HCT116 (cell line): ENCODE results near the gene NDUFS2. TPM values are rescaled to one million over a fixed set of nuclear protein-coding genes. Genes with fewer than 3 reads are reported as not detected.

Experiments used
- ATAC-seq: fragments of 200-7000 bp; cut with Tn5 transposase; 2 replicates; pipeline ENCODE4 v1.9.1; 2020; ENCODE audit warnings: mild to moderate bottlenecking, moderate library complexity
- BruUV-seq: library from RNA; stranded (reverse); fragments of 400-500 nt; replicated peaks from 2 replicates; lab custom pipeline; 2021; lab: Mats Ljungman, UMichigan
- CTCF ChIA-PET: fragments of 300-600 bp; sonication (Branson Sonifier 250); formaldehyde crosslinking; loops from one replicate; lab custom pipeline; 2021; ENCODE audit warnings: antibody characterized with exemption; lab: Charles Lee
- POLR2A ChIA-PET: fragments of 300-600, 350-600 bp; sonication (Branson Sonifier 250); formaldehyde crosslinking; loops from one replicate; lab custom pipeline; 2021; ENCODE audit warnings: antibody characterized with exemption; lab: Charles Lee
- RAD21 ChIA-PET, 2 experiments: fragments of 300-600 bp; sonication (Branson Sonifier 250); formaldehyde crosslinking; loops; one replicate each; lab custom pipeline; 2023; ENCODE audit warnings: low total read pairs in 2 of 2; ENCODE audit not compliant: uncharacterized antibody in 2 of 2, unreplicated experiment in 2 of 2, low non-redundant PET in 1 of 2; lab: Charles Lee
- DNase-seq: peaks from one replicate; pipeline ENCODE4 v3.0.0-alpha.2; 2010; ENCODE audit warnings: low read depth, low spot score
- H2AFZ ChIP-seq: fragments of 200-600 bp; shearing (Covaris generic), sonication (generic); 2 replicates; pipeline ENCODE4 v1.6.1; 2017; ENCODE audit warnings: low read depth, mixed run types, mixed read lengths, antibody characterized with exemption, low read length; ENCODE audit not compliant: poor library complexity, severe bottlenecking
- H3K27ac ChIP-seq: 2 replicates; pipeline ENCODE4 v1.5.1; 2012; ENCODE audit warnings: low read depth, low read length
- H3K27me3 ChIP-seq: fragments of 200-600 bp; sonication (generic); 2 replicates; pipeline ENCODE4 v1.6.1; 2016; ENCODE audit warnings: mixed run types, low read length, mixed read lengths; ENCODE audit not compliant: insufficient read depth
- H3K36me3 ChIP-seq, 2 experiments: fragments of 200-500 bp in 1 of 2; fragments of 200-600 bp in 1 of 2; sonication (Bioruptor generic) in 1 of 2; sonication (generic) in 1 of 2; 2 replicates each; pipeline versions ENCODE4 v1.5.1 to v1.6.1; 2014 to 2016; ENCODE audit warnings: low read length in 2 of 2, inconsistent platforms in 1 of 2, mixed read lengths in 1 of 2, mixed run types in 1 of 2; ENCODE audit not compliant: insufficient read depth in 2 of 2, control insufficient read depth in 1 of 2
- H3K4me1 ChIP-seq, 2 experiments: fragments of 200-600 bp in 1 of 2; sonication (generic) in 1 of 2; 2 replicates each; pipeline versions ENCODE4 v1.5.1 to v1.6.1; 2012 to 2017; ENCODE audit warnings: low read length in 2 of 2, inconsistent platforms in 1 of 2, mild to moderate bottlenecking in 1 of 2, mixed read lengths in 1 of 2, mixed run types in 1 of 2, moderate library complexity in 1 of 2; ENCODE audit not compliant: insufficient read depth in 2 of 2, control insufficient read depth in 1 of 2
- H3K4me2 ChIP-seq: fragments of 200-600 bp; sonication (generic); 2 replicates; pipeline ENCODE4 v1.6.1; 2017; ENCODE audit warnings: mixed run types, low read length, mixed read lengths
- H3K4me3 ChIP-seq, 2 experiments: fragments of 200-600 bp in 1 of 2; sonication (generic) in 1 of 2; replicated peaks in 1 of 2; 2 replicates each; pipeline ENCODE4 v1.5.1; 2011 to 2016; ENCODE audit warnings: low read length in 2 of 2, control low read depth in 1 of 2, low read depth in 1 of 2, mild to moderate bottlenecking in 1 of 2, mixed read lengths in 1 of 2, mixed run types in 1 of 2
- H3K79me2 ChIP-seq: fragments of 200-600 bp; sonication (generic); 2 replicates; pipeline ENCODE4 v1.6.1; 2017; ENCODE audit warnings: mild to moderate bottlenecking, mixed run types, low read length, moderate library complexity, mixed read lengths; ENCODE audit not compliant: insufficient read depth
- H3K9ac ChIP-seq: fragments of 200-600 bp; sonication (generic); 2 replicates; pipeline ENCODE4 v1.6.1; 2016; ENCODE audit warnings: low read length, mixed read lengths
- H3K9me2 ChIP-seq: fragments of 200-600 bp; sonication (generic), shearing (Covaris generic); 2 replicates; pipeline ENCODE4 v1.6.1; 2017; ENCODE audit warnings: mixed run types, mild to moderate bottlenecking, moderate library complexity; ENCODE audit not compliant: insufficient read depth
- H3K9me3 ChIP-seq, 2 experiments: fragments of 200-500 bp in 1 of 2; fragments of 200-600 bp in 1 of 2; sonication (Bioruptor generic) in 1 of 2; sonication (generic) in 1 of 2; 2 replicates each; pipeline ENCODE4 v1.6.1; 2014 to 2017; ENCODE audit warnings: low read length in 2 of 2, mixed read lengths in 2 of 2, inconsistent platforms in 1 of 2, low read depth in 1 of 2, mild to moderate bottlenecking in 1 of 2, mixed run types in 1 of 2, moderate library complexity in 1 of 2; ENCODE audit not compliant: control insufficient read depth in 1 of 2, insufficient read depth in 1 of 2
- H4K20me1 ChIP-seq: fragments of 200-600 bp; sonication (generic), shearing (Covaris generic); 2 replicates; pipeline ENCODE4 v1.6.1; 2017; ENCODE audit warnings: mixed run types, mild to moderate bottlenecking, moderate library complexity; ENCODE audit not compliant: insufficient read depth
- EGR1 ChIP-seq: IDR thresholded peaks from 2 replicates; pipeline ENCODE4 v1.6.1; 2012; ENCODE audit warnings: low read depth
- POLR2AphosphoS5 ChIP-seq: IDR thresholded peaks from 2 replicates; pipeline ENCODE4 v1.6.1; 2011; ENCODE audit warnings: mild to moderate bottlenecking, low read depth, low read length, moderate library complexity
- ZNF274 ChIP-seq: fragments of 200-500 bp; sonication (Bioruptor generic); IDR thresholded peaks from 2 replicates; pipeline ENCODE4 v1.6.1; 2014; ENCODE audit warnings: mild to moderate bottlenecking, low read depth, low read length, inconsistent platforms
- intact Hi-C: fragments of 100-400 bp; cut with micrococcal nuclease; formaldehyde crosslinking; loops from 2 replicates; pipeline ENCODE4 v1.10.0; 2022
- total RNA-seq: library from RNA; stranded (reverse); gene quantifications from one replicate; pipeline ENCODE4 v1.2.1, GENCODE V29; 2021; ENCODE audit not compliant: unreplicated experiment

Gene NDUFS2
- total RNA-seq, 1 experiment from 2014 or later, result 82.7 TPM

GRCh38 chr1:161214369-161214768, 12.2 kb downstream of the NDUFS2 start:
- ATAC-seq, result no peak

GRCh38 chr1:161215076-161215475, 12.9 kb downstream of the NDUFS2 start, which contains the start of gene FCER1G:
FCER1G (plus strand) TSS chr1:161215295; CDS start chr1:161215322, 27 bp downstream.
- Histone ChIP-seq H3K9me3 (no peaks in the 10 kb centered on the region), H3K4me3 (no peak within 1 kb of the TSS), H3K4me1 (peaks cover 0 to under 1% of the 10 kb centered on the region in 2 experiments; a peak in 1 of 4 replicates), H3K9ac (no peak within 1 kb of the TSS), H2AFZ (no peak within 1 kb of the TSS), H3K79me2 (no peaks in the 10 kb centered on the region), H4K20me1 (no peaks in the 10 kb centered on the region), H3K9me2 (0 out of 2 replicates have a peak, but pooled peaks cover 3% of the 10 kb centered on the region), H3K4me2 (no peak within 1 kb of the TSS), H3K27me3 (no peaks in the 10 kb centered on the region), H3K36me3 (peaks cover 37 to 39% of the 10 kb centered on the region in 2 experiments), H3K27ac (no peak within 1 kb of the TSS)
- no TSS peak for BruUV-seq
- intact Hi-C loops, result no loop called here
- RAD21 ChIA-PET, result no interaction called here
- ATAC-seq (no peak), DNase-seq (no peak)
- no peak for TF ChIP-seq EGR1
- peak; percentile 29; the same call in 1 of the 2 replicates for TF ChIP-seq POLR2AphosphoS5
- CTCF ChIA-PET, result interaction anchor here (1.6 to 2.6 kb wide), 2 partner anchors 11 to 76 kb away, joined by 3 to 9 read pairs; partner anchors contain the start of gene TOMM40L
- POLR2A ChIA-PET, result interaction anchor here (2.2 kb wide), 1 partner anchor 11 kb away, joined by 8 read pairs; the partner anchor contains the start of gene TOMM40L

More at GRCh38 chr1:161214369-161214768, 12.2 kb downstream of the NDUFS2 start:
- Histone ChIP-seq H3K4me2 (no peak overlapping the region), H3K4me3 (no peak overlapping the region), H3K9me2 (no peaks in the 10 kb centered on the region), H3K27ac (no peak overlapping the region), H3K79me2 (no peaks in the 10 kb centered on the region), H3K4me1 (peaks cover 0 to 8% of the 10 kb centered on the region in 2 experiments; a peak in 2 of 4 replicates), H2AFZ (no peak overlapping the region), H3K9ac (no peak overlapping the region), H3K36me3 (peaks cover 40 to 42% of the 10 kb centered on the region in 2 experiments), H4K20me1 (no peaks in the 10 kb centered on the region), H3K9me3 (no peaks in the 10 kb centered on the region), H3K27me3 (no peaks in the 10 kb centered on the region)
- ChIA-PET RAD21 (no interaction called here), POLR2A (no interaction called here), CTCF (interaction anchor here (1.6 kb wide), 1 partner anchor 77 kb away, joined by 3 read pairs; no protein-coding TSS in a partner anchor)
- TF ChIP-seq POLR2AphosphoS5 (no peak), ZNF274 (no peak)
- no TSS peak for BruUV-seq
- intact Hi-C loops, result no loop called here
- DNase-seq, result no peak
